ENCODE data around the gene HMSD.
"Not testable (repeated sequence)": the region's sequence is repeated elsewhere in the genome, so short reads cannot be mapped to it uniquely, and the experiment has no call there.

Gene HMSD

DNA sequence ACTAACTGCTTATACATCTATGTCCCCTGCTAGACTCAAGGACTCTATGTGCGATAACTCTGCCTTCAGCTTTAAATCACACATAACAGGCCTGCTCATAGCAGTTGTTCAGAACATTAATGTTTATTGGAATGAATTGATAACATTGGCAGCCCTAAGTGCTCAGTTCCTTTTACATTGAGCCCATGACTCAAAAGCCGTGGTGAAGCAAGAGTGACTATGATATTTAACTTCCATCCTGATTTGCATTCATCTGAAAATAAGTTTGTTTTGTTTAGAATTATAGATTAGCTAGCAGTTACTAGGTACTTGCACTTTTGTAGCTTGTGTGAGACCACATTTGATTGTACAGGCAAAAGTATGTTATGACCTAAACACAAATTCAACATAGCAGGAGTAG lies 27.1 kb upstream of the HMSD start:
- Histone ChIP-seq H3K36me3 (ENCODE audit: low read depth) (no peaks in the 10 kb centered on the region), H3K9me3 (ENCODE audit: severe bottlenecking) (no peaks in the 10 kb centered on the region), H3K4me1 (ENCODE audit: insufficient read depth, poor library complexity, severe bottlenecking) (no peaks in the 10 kb centered on the region), H3K4me3 (ENCODE audit: severe bottlenecking) (no peak overlapping the region), H3K27ac (ENCODE audit: poor library complexity, severe bottlenecking) (no peak overlapping the region), H3K27me3 (ENCODE audit: insufficient read depth, poor library complexity, severe bottlenecking) (no peaks in the 10 kb centered on the region)
- TF ChIP-seq, protein P1, sequence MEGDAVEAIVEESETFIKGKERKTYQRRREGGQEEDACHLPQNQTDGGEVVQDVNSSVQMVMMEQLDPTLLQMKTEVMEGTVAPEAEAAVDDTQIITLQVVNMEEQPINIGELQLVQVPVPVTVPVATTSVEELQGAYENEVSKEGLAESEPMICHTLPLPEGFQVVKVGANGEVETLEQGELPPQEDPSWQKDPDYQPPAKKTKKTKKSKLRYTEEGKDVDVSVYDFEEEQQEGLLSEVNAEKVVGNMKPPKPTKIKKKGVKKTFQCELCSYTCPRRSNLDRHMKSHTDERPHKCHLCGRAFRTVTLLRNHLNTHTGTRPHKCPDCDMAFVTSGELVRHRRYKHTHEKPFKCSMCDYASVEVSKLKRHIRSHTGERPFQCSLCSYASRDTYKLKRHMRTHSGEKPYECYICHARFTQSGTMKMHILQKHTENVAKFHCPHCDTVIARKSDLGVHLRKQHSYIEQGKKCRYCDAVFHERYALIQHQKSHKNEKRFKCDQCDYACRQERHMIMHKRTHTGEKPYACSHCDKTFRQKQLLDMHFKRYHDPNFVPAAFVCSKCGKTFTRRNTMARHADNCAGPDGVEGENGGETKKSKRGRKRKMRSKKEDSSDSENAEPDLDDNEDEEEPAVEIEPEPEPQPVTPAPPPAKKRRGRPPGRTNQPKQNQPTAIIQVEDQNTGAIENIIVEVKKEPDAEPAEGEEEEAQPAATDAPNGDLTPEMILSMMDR (IDR thresholded peaks at IDR 0.05; ENCODE audit: poor library complexity, severe bottlenecking): no peak
- DNase-seq (ENCODE audit: low spot score) (no peak), ATAC-seq (ENCODE audit: low read depth) (no peak)

DNA sequence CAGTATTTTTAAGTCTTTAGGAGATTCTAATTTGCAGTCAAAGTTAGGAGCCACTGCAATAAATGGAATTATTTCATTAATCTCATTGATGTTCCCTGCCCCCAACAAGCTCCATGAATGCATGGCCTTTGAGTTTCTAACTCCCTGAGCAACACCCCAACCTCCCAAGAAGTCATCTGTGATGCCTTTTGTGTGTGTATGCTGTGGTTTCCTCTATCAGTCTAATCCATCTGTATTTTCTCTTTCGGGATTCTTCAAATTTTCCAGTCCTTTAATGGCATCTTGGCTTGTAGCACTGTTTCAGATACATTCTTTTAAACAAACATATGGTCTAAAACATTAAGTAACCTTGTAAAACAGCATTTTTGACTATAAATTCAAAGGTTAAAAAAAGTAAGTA lies 24.6 kb upstream of the HMSD start:
- Histone ChIP-seq H3K27ac (ENCODE audit: poor library complexity, severe bottlenecking) (no peak overlapping the region), H3K4me3 (ENCODE audit: severe bottlenecking) (no peak overlapping the region), H3K36me3 (ENCODE audit: low read depth) (no peaks in the 10 kb centered on the region), H3K4me1 (ENCODE audit: insufficient read depth, poor library complexity, severe bottlenecking) (no peaks in the 10 kb centered on the region), H3K9me3 (ENCODE audit: severe bottlenecking) (no peaks in the 10 kb centered on the region), H3K27me3 (ENCODE audit: insufficient read depth, poor library complexity, severe bottlenecking) (no peaks in the 10 kb centered on the region)
- TF ChIP-seq, protein P1 (IDR thresholded peaks at IDR 0.05; ENCODE audit: poor library complexity, severe bottlenecking): no peak
- ATAC-seq (ENCODE audit: low read depth) (no peak), DNase-seq (ENCODE audit: low spot score) (no peak)

DNA sequence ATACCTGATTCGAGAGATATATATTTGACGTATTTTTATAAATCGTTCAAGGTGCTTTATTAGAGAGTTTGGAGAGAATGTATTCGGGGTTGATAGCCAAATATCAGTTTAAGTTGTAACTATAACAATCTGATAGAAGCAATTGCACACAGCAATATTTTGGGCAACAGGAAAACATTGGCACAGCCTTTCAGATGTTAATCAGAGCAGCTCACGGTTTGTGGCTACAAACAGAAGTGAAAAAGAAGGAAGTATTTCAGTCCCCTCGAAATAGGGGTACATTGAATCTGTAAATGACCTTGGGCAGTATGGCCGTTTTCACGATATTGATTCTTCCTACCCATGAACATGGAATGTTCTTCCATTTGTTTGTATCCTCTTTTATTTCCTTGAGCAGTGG lies 20.8 kb upstream of the HMSD start:
- no peak for DNase-seq (ENCODE audit: low spot score)
- TF ChIP-seq, protein P1 (IDR thresholded peaks at IDR 0.05; ENCODE audit: poor library complexity, severe bottlenecking): no peak
- ATAC-seq (ENCODE audit: low read depth): no peak
- Histone ChIP-seq H3K4me3 (ENCODE audit: severe bottlenecking) (no peak overlapping the region), H3K27me3 (ENCODE audit: insufficient read depth, poor library complexity, severe bottlenecking) (no peaks in the 10 kb centered on the region), H3K9me3 (ENCODE audit: severe bottlenecking) (no peaks in the 10 kb centered on the region), H3K27ac (ENCODE audit: poor library complexity, severe bottlenecking) (no peak overlapping the region), H3K36me3 (ENCODE audit: low read depth) (no peaks in the 10 kb centered on the region), H3K4me1 (ENCODE audit: insufficient read depth, poor library complexity, severe bottlenecking) (no peaks in the 10 kb centered on the region)

DNA sequence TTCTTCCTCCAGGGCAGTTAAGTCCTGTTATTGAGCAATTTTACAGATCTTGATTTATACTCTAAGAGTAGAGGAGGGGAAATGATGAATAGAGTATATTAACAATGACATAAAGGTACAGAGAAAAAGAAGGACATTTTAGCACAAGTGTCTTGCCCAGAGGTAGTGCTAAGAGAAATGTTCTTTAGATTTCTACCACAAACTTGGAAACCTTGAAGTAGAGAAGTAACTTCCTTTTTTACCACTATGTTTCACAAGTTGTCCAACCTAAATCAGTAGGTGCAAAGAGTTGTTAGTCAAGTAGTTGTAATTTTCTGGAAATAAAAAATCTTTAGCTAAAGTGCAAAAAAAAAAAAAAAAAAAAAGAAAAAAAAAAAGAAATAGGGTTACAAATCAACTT lies 19.7 kb upstream of the HMSD start:
- not testable (repeated sequence) for ATAC-seq (ENCODE audit: low read depth)

DNA sequence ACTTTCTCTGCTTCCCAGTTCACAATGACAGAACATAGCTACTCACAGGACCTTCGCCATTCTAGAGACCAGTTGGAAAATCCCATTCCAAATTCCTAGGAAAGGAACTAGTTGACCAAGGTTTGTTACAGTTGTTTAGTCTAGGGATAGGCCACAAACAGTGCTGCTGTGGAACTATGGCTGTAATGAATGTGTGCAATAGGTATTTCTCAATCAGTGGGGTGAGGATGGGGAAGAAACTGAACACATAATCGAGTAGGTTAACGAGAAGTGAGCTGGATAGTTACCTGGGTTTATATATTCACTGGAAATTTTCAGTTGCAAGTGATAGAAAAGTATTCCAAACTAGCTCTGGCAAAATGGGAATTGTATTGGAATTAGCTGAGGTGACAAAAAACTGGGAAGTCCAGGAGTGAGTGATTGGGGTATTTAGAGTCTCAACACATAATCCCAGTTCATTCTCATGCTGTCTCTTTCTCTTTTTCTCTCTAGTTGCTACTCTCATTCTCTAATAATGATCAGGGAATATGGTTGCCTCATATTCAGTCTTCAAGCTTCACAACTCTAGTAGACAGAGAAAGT lies 18.2 kb upstream of the HMSD start:
- TF ChIP-seq, protein P1 (IDR thresholded peaks at IDR 0.05; ENCODE audit: poor library complexity, severe bottlenecking): no peak
- no peaks in the 10 kb centered on the region for H3K27me3 ChIP-seq (ENCODE audit: insufficient read depth, poor library complexity, severe bottlenecking)
- no peaks in the 10 kb centered on the region for H3K9me3 ChIP-seq (ENCODE audit: severe bottlenecking)
- H3K36me3 ChIP-seq (ENCODE audit: low read depth): no peaks in the 10 kb centered on the region
- no peak overlapping the region for H3K4me3 ChIP-seq (ENCODE audit: severe bottlenecking)
- DNase-seq (ENCODE audit: low spot score): no peak
- H3K27ac ChIP-seq (ENCODE audit: poor library complexity, severe bottlenecking): no peak overlapping the region
- ATAC-seq (ENCODE audit: low read depth): no peak
- no peaks in the 10 kb centered on the region for H3K4me1 ChIP-seq (ENCODE audit: insufficient read depth, poor library complexity, severe bottlenecking)

More for the DNA sequence above, 19.7 kb upstream of the HMSD start:
- H3K4me3 ChIP-seq (ENCODE audit: severe bottlenecking); H3K27ac ChIP-seq (ENCODE audit: poor library complexity, severe bottlenecking); DNase-seq (ENCODE audit: low spot score); H3K27me3 ChIP-seq (ENCODE audit: insufficient read depth, poor library complexity, severe bottlenecking); H3K9me3 ChIP-seq (ENCODE audit: severe bottlenecking); H3K36me3 ChIP-seq (ENCODE audit: low read depth); H3K4me1 ChIP-seq (ENCODE audit: insufficient read depth, poor library complexity, severe bottlenecking): not testable (repeated sequence)
